Measurements from ENCODE around the gene PTGES2.
"Not testable (repeated sequence)": the region's sequence is repeated elsewhere in the genome, so short reads cannot be mapped to it uniquely, and the experiment has no call there.

PTGES2 gene

GRCh38 chr9:128084746-128085145 lies 42.8 kb downstream of the PTGES2 start:
- DNase-seq: no peak

- DNase-seq: peak; percentile 81
Observed at GRCh38 chr9:128082151-128082550, 45.4 kb downstream of the PTGES2 start.

DNA sequence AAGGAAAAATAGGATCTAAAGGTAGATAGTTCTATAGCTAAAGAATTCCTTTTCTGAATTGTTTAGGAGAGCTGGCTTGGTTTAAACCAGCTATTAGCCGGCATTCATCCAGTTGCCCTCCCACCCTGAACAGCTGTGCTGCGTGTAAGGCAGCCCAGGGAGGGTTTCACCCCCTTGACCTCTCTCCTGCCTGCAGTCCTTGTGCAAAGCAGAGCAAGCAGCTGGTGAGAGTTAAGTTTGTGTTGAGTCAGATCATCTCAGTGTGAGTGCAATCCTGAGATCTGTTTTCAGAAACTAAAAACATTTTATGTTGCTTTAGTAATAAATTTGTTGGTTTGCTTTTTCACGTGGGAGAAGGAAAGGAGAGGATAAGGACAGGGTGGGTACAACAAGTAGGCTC lies 46.5 kb downstream of the PTGES2 start:
- DNase-seq: peak; percentile 89

- DNase-seq: no peak
Observed at GRCh38 chr9:128080206-128080605, 47.3 kb downstream of the PTGES2 start.

- DNase-seq: peak; percentile 40
Observed at GRCh38 chr9:128078504-128079434, 48.8 kb downstream of the PTGES2 start.

GRCh38 chr9:128077847-128078503 lies 49.6 kb downstream of the PTGES2 start:
- no peak for DNase-seq

DNA sequence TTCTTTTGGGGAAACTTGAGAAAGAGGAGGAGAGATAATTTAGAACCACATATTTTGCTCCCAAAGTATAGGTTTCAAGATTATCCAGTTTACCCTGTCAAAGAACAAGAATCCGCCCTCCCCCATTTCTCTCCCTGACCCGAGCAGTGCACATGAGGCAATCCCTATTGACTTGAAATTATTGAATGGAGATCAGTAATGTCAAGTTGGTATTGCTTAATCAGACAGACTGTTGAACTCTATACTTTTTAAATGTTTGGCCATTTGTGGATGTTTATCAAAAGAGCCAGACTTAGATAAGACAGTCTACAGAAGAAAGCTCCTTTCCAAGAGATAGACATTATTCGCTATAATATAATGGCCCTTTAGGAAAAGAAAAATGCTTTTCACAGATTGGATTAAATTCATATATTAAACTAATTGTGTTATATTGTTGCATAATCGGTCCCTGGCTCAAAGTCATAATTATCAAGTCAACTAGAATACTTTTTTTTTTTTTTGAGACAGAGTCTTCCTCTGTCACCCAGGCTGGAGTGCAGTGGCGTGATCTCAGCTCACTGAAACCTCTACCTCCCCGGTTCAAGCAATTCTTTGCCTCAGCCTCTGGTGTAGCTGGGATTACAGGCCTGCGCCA lies 54.2 kb downstream of the PTGES2 start:
- DNase-seq: no peak

- DNase-seq: peak; percentile 96
Observed at GRCh38 chr9:128072144-128073021, 55.1 kb downstream of the PTGES2 start.

DNA sequence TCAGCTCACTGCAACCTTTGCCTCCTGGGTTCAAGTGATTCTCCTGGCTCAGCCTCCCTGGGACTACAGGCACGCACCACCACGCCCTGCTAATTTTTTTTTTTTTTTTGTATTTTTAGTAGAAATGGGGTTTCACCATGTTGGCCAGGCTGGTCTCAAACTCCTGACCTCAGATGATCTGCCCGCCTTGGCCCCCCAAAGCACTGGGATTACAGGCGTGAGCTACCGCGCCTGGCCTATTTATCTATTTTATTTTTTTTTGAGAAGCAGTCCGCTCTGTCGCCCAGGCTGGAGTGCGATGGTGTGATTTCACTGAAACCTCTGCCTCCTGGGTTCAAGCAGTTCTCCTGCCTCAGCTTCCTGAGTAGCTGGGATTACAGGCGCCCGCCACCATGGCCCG lies 56.1 kb downstream of the PTGES2 start:
- not testable (repeated sequence) for DNase-seq

DNA sequence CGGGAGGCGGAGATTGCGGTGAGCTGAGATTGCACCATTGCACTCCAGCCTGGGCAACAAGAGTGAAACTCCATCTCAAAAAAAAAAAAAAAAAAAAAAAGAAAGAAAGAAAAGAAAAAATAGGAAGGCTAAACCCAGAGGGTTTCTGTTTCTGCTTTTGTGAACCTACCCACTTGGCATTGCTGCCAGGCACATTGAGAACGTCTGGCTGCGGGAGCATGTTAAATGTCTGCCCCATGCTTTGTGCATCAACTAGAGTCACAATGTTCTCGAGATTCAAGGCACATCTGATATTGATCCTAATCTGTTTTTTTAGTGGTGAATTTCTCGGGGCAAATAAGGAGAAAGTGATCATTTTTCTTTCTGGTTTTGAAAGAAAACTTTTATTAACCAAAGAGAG lies 56.7 kb downstream of the PTGES2 start:
- peak; percentile 71 for DNase-seq

All from RPMI8226 (cell line).